Esophagus squamous epithelium (tissue), 5 donors: ENCODE data around the gene TSPEAR. TPM values are rescaled to one million over a fixed set of nuclear protein-coding genes. Genes with fewer than 3 reads are reported as not detected.

Source experiments
- DNase-seq: peaks from one replicate; lab custom pipeline; 2025; lab: John Stamatoyannopoulos, UW
- H3K27ac ChIP-seq, 4 donors: fragments of 200-600 bp; sonication (generic); one replicate each; pipeline ENCODE4 v1.5.1; 2016 to 2019; ENCODE audit warnings: mild to moderate bottlenecking in 1 of 4
- H3K27me3 ChIP-seq, 4 donors: fragments of 200-600 bp; sonication (generic); 1 replicate in 3 of 4; 2 replicates in 1 of 4; pipeline versions ENCODE4 v1.5.1 to v1.6.0; 2017 to 2021; ENCODE audit warnings: antibody characterized with exemption in 1 of 4
- H3K36me3 ChIP-seq, 3 donors: fragments of 200-600 bp; sonication (generic); one replicate each; pipeline ENCODE4 v1.5.1; 2016 to 2019
- H3K4me1 ChIP-seq, 3 donors: fragments of 200-600 bp; sonication (generic); one replicate each; pipeline ENCODE4 v1.5.1; 2017 to 2019
- H3K4me3 ChIP-seq, 4 donors: fragments of 200-600 bp; sonication (generic); 1 replicate in 3 of 4; 2 replicates in 1 of 4; pipeline ENCODE4 v1.5.1; 2016 to 2019; ENCODE audit warnings: mild to moderate bottlenecking in 2 of 4, moderate library complexity in 1 of 4
- H3K9me3 ChIP-seq, 3 donors: fragments of 200-600 bp; sonication (generic); one replicate each; pipeline ENCODE4 v1.5.1; 2016 to 2019
- CTCF ChIP-seq, 6 experiments: fragments of 450-650 bp in 4 of 6; fragments of 200-600 bp in 2 of 6; sonication (generic) in 2 of 6; IDR thresholded peaks; one replicate each; pipeline ENCODE4 v1.5.1; 2016 to 2019; ENCODE audit warnings: antibody characterized with exemption in 6 of 6, mild to moderate bottlenecking in 4 of 6, moderate library complexity in 4 of 6
- POLR2A ChIP-seq, 4 donors: fragments of 450-650 bp; IDR thresholded peaks; one replicate each; pipeline ENCODE4 v1.6.1; 2017; ENCODE audit warnings: antibody characterized with exemption in 4 of 4, mild to moderate bottlenecking in 4 of 4, moderate library complexity in 3 of 4
- WGBS, 2 donors: methylation state at CpG; one replicate each; pipeline ENCODE4 v1.1.5; 2018; 5-methylcytosine and 5-hydroxymethylcytosine counted together
- intact Hi-C: fragments of 100-400 bp; cut with DNase I; formaldehyde crosslinking; loops from one replicate; pipeline ENCODE4 v1.15.0; 2022
- total RNA-seq, 4 donors: library from RNA; depleted of rRNA; stranded (reverse); fragments of >200 nt; gene quantifications; one replicate each; pipeline ENCODE4 v1.1.0, GENCODE V29; 2016
- donor health status: DM: yes; HTN: yes; CAD: no.

TSPEAR gene
- total RNA-seq, 4 donors from 2014 or later, result not detected

DNA sequence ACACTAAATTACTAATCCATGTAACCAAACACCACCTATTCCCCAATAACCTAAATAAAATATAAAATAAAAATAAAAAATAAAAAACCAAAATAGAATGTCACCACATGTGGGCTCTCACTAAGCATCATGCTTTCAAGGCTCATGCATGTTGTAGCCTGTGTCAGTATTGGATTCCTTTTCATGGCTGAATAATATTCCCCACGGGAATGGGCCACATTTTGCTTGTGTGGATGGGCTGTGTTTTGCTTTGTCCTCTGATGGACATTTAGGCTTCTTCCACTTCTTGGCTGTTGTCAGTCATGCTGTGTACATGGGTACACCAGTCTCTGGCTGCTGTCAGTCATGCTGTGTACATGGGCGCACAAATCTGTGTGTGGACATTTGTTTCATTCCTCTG is 122.3 kb downstream of the TSPEAR start:
- intact Hi-C loops, result no loop called here
- WGBS, 2 donors, result 71 to 80% methylated on average over 1 to 2 of the region's 2 CpGs
- H3K9me3 ChIP-seq, result peaks cover 0 to 5% (median 0%) of the 10 kb centered on the region in 3 donors

GRCh38 chr21:44585892-44586291 is 125.5 kb downstream of the TSPEAR start:
- Histone ChIP-seq H3K36me3 (no peaks in the 10 kb centered on the region), H3K4me3 (no peak overlapping the region), H3K4me1 (no peaks in the 10 kb centered on the region), H3K27me3 (peaks cover 0 to 69% (median 1%) of the 10 kb centered on the region in 4 donors), H3K27ac (no peak overlapping the region), H3K9me3 (peaks cover 0 to 22% (median 8%) of the 10 kb centered on the region in 3 donors)
- TF ChIP-seq POLR2A (IDR thresholded peaks at IDR 0.05) (no peak), CTCF (IDR thresholded peaks at IDR 0.05) (no peak)
- 47 to 64% methylated on average over 2 to 3 of the region's 3 CpGs for WGBS, 2 donors
- intact Hi-C loops, result no loop called here
- DNase-seq, result no peak

More for the DNA sequence above, 122.3 kb downstream of the TSPEAR start:
- no peak for DNase-seq
- H3K4me3 ChIP-seq, result no peak overlapping the region
- peaks cover 0 to 15% (median 0%) of the 10 kb centered on the region in 3 donors for H3K4me1 ChIP-seq
- TF ChIP-seq CTCF (IDR thresholded peaks at IDR 0.05) (no peak), POLR2A (IDR thresholded peaks at IDR 0.05) (no peak)
- H3K36me3 ChIP-seq, result no peaks in the 10 kb centered on the region
- H3K27ac ChIP-seq, result no peak overlapping the region
- peaks cover 0 to 83% (median 1%) of the 10 kb centered on the region in 4 donors for H3K27me3 ChIP-seq

DNA sequence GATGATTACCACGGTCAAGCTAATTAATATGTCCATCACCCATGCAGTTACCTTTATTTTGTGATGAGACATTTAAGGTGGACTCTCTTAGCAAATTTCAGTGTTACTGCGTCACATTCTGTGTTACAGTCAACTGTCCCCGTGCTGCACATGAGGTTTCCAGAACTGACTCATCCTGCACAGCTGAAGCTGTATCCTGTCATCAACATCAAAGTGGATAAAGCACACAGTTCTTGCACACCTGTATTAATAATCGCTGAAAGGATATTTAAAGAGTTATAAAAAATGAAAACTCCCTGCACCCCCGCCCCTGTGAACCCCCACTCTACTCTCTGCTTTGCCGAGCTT is 127.6 kb downstream of the TSPEAR start:
- H3K9me3 ChIP-seq, result peaks cover 0 to 24% (median 8%) of the 10 kb centered on the region in 3 donors
- H3K36me3 ChIP-seq, result no peaks in the 10 kb centered on the region
- TF ChIP-seq CTCF (IDR thresholded peaks at IDR 0.05) (no peak), POLR2A (IDR thresholded peaks at IDR 0.05) (no peak)
- no peaks in the 10 kb centered on the region for H3K4me1 ChIP-seq
- 38 to 56% methylated on average over 6 of the region's 6 CpGs for WGBS, 2 donors
- no peak overlapping the region for H3K27ac ChIP-seq
- no peak overlapping the region for H3K4me3 ChIP-seq
- H3K27me3 ChIP-seq, result peaks cover 0 to 63% (median 1%) of the 10 kb centered on the region in 4 donors
- intact Hi-C loops, result no loop called here
- no peak for DNase-seq

DNA sequence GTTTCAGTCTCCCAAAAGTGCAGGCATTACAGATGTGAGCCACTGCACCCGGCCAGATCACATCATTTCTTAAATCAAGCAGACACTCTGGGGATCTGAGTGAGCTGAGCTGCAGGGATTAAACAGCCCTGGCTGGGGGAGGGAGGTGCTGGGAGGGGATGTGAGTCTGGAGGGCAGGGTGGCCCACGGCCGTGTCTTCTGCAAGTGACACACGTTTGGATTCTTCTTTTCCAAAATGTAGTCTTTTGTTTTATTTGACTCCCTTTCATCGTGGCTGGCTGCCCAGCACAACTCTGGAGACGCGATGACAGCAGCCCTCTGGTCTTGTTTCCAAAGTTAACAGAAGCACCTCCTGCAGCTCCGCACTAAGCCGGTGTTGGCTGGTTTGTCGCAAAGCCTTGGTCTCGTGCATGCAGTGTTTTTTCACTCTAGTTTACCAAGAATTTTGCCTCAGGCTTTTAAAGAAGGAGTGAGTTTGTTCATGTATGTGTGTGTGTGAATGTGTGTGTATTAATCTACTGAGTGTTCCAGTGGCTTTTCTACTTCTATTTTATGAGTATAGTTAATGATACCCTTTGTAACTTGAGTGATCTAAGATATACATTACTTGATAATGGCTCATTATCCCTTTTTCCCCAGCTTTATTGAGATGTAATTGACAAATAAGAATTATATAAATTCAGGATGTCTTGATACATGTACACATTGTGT is 128.1 kb downstream of the TSPEAR start:
- intact Hi-C loops, result no loop called here
- Histone ChIP-seq H3K36me3 (no peaks in the 10 kb centered on the region), H3K4me3 (no peak overlapping the region), H3K4me1 (no peaks in the 10 kb centered on the region), H3K27ac (no peak overlapping the region), H3K9me3 (peaks cover 0 to 24% (median 8%) of the 10 kb centered on the region in 3 donors), H3K27me3 (peaks cover 0 to 68% (median 1%) of the 10 kb centered on the region in 4 donors)
- 16 to 17% methylated on average over 10 to 11 of the region's 11 CpGs for WGBS, 2 donors
- no peak for DNase-seq
- TF ChIP-seq POLR2A (IDR thresholded peaks at IDR 0.05) (no peak), CTCF (IDR thresholded peaks at IDR 0.05) (no peak)

DNA sequence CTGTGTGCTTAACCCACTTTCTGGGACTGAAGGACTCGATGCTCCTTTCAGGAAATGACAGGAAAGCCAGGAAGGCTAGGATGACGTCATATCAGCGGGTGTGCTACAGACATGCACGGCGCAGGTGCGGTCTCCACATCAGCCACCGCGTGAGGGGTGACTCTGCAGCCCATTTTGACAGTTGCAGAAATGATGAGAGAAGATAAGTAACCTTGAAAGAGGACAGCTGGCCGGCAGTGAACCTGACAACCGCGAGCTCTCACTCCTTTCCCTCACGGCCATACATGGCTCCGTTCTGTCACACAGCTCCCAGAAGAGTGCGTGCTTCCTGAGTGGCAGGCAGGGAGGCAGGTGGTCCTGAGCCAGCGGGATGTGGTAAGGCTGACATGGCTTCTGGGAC is 129.3 kb downstream of the TSPEAR start:
- TF ChIP-seq POLR2A (IDR thresholded peaks at IDR 0.05), result no peak
- TF ChIP-seq CTCF (IDR thresholded peaks at IDR 0.05), result no peak
- no peak for DNase-seq
- no peaks in the 10 kb centered on the region for H3K36me3 ChIP-seq
- H3K27ac ChIP-seq, result no peak overlapping the region
- H3K4me1 ChIP-seq, result no peaks in the 10 kb centered on the region
- H3K27me3 ChIP-seq, result peaks cover 0 to 69% (median 1%) of the 10 kb centered on the region in 4 donors
- peaks cover 0 to 31% (median 13%) of the 10 kb centered on the region in 3 donors for H3K9me3 ChIP-seq
- H3K4me3 ChIP-seq, result no peak overlapping the region
- intact Hi-C loops, result no loop called here
- WGBS, 2 donors, result 58 to 80% methylated on average over 10 to 14 of the region's 15 CpGs
